SH-SY5Y (cell line): ENCODE results near the gene RUNDC1.

Source experiments
- GATA2 ChIP-seq: IDR thresholded peaks from 2 replicates; pipeline ENCODE4 v1.6.1; 2011; ENCODE audit warnings: mild to moderate bottlenecking, low read depth, low read length
- GATA3 ChIP-seq: IDR thresholded peaks from 2 replicates; pipeline ENCODE4 v1.6.1; 2011; ENCODE audit warnings: low read depth, mild to moderate bottlenecking, low read length, moderate library complexity

- TF ChIP-seq GATA2 (no peak), GATA3 (no peak)
Measured at GRCh38 chr17:43003542-43004172, 23.3 kb downstream of the RUNDC1 start.
